GM23338 (cell line): Measurements from ENCODE around the gene CFAP157. TPM values are rescaled to one million over a fixed set of nuclear protein-coding genes. Genes with fewer than 3 reads are reported as not detected.

ENCODE experiments used
- ATAC-seq: fragments of 200-7000 bp; cut with Tn5 transposase; 3 replicates; pipeline ENCODE4 v1.9.1; 2020
- DNase-seq: peaks from one replicate; pipeline ENCODE4 v3.0.0-alpha.2; 2015; ENCODE audit warnings: low spot score
- H2AFZ ChIP-seq: fragments of 200-600 bp; sonication (generic); 2 replicates; pipeline ENCODE4 v1.8.0; 2016; ENCODE audit warnings: antibody characterized with exemption, mild to moderate bottlenecking, moderate library complexity
- H3F3A ChIP-seq: fragments of 200-600 bp; sonication (generic); replicated peaks from 2 replicates; pipeline ENCODE4 v1.8.0; 2017; ENCODE audit warnings: antibody characterized with exemption, mixed run types, low read depth
- H3K27ac ChIP-seq: fragments of 200-600 bp; sonication (generic); 2 replicates; pipeline ENCODE4 v1.6.1; 2016; ENCODE audit warnings: low read depth
- H3K27me3 ChIP-seq: fragments of 200-600 bp; sonication (generic); 2 replicates; pipeline ENCODE4 v1.8.0; 2016; ENCODE audit warnings: mild to moderate bottlenecking, mixed run types, moderate library complexity; ENCODE audit not compliant: insufficient read depth
- H3K36me3 ChIP-seq: fragments of 200-600 bp; sonication (generic); 2 replicates; pipeline ENCODE4 v1.8.0; 2016; ENCODE audit warnings: mild to moderate bottlenecking; ENCODE audit not compliant: insufficient read depth
- H3K4me1 ChIP-seq: fragments of 200-600 bp; sonication (generic); 2 replicates; pipeline ENCODE4 v1.8.0; 2016; ENCODE audit warnings: mild to moderate bottlenecking, moderate library complexity; ENCODE audit not compliant: insufficient read depth
- H3K4me2 ChIP-seq: fragments of 200-600 bp; sonication (generic); 2 replicates; pipeline ENCODE4 v1.7.1; 2017; ENCODE audit warnings: mixed run types
- H3K4me3 ChIP-seq: fragments of 200-600 bp; sonication (generic); 2 replicates; pipeline ENCODE4 v1.6.1; 2016; ENCODE audit warnings: mixed run types
- H3K79me2 ChIP-seq: fragments of 200-600 bp; sonication (generic); replicated peaks from 2 replicates; pipeline ENCODE4 v1.8.0; 2017; ENCODE audit warnings: mild to moderate bottlenecking; ENCODE audit not compliant: insufficient read depth
- H3K9me2 ChIP-seq: fragments of 200-600 bp; sonication (generic); 2 replicates; pipeline ENCODE4 v1.8.0; 2017; ENCODE audit not compliant: insufficient read depth
- H4K20me1 ChIP-seq: fragments of 200-600 bp; sonication (generic); replicated peaks from 2 replicates; pipeline ENCODE4 v1.8.0; 2017; ENCODE audit warnings: mild to moderate bottlenecking; ENCODE audit not compliant: insufficient read depth
- H3K27ac Mint-ChIP-seq: 2 replicates; pipeline ENCODE4 v1.8.0; 2020; ENCODE audit warnings: inconsistent platforms, mild to moderate bottlenecking, moderate library complexity, mixed read lengths
- H3K27me3 Mint-ChIP-seq: 3 replicates; pipeline ENCODE4 v1.8.0; 2022; ENCODE audit warnings: low read depth, mild to moderate bottlenecking, moderate library complexity, mixed read lengths, inconsistent platforms; ENCODE audit not compliant: insufficient read depth, poor library complexity
- H3K36me3 Mint-ChIP-seq: 3 replicates; pipeline ENCODE4 v1.8.0; 2021; ENCODE audit warnings: low read depth, mild to moderate bottlenecking, inconsistent platforms, moderate library complexity, mixed read lengths
- H3K4me1 Mint-ChIP-seq: 3 replicates; pipeline ENCODE4 v1.8.0; 2020; ENCODE audit warnings: mild to moderate bottlenecking, inconsistent platforms, mixed read lengths
- H3K4me3 Mint-ChIP-seq: 3 replicates; pipeline ENCODE4 v1.8.0; 2021; ENCODE audit warnings: moderate library complexity, mild to moderate bottlenecking, inconsistent platforms, mixed read lengths
- H3K9me3 Mint-ChIP-seq: 3 replicates; pipeline ENCODE4 v1.8.0; 2020; ENCODE audit warnings: moderate library complexity, mild to moderate bottlenecking, inconsistent platforms, mixed read lengths
- CREB1 ChIP-seq: fragments of 250-450 bp; sonication (Bioruptor Pico); IDR thresholded peaks from 2 replicates; pipeline ENCODE4 v1.5.0; 2020; ENCODE audit warnings: low read depth, mild to moderate bottlenecking, moderate library complexity
- CTCF ChIP-seq, 2 experiments: fragments of 200-600 bp in 1 of 2; sonication (generic) in 1 of 2; conservative IDR thresholded peaks; 2 replicates each; pipeline versions ENCODE4 v1.5.1 to v1.6.1; 2016 to 2017; ENCODE audit warnings: antibody characterized with exemption in 2 of 2, low read depth in 2 of 2, mild to moderate bottlenecking in 2 of 2, moderate library complexity in 1 of 2
- ETS1 ChIP-seq: IDR thresholded peaks from 2 replicates; pipeline ENCODE4 v1.6.1; 2016; ENCODE audit warnings: antibody characterized with exemption
- EZH2phosphoT487 ChIP-seq: fragments of 200-600 bp; sonication (generic); IDR thresholded peaks from one replicate; pipeline ENCODE4 v1.8.1; 2018; ENCODE audit warnings: antibody characterized with exemption; ENCODE audit not compliant: unreplicated experiment
- JUNB ChIP-seq: IDR thresholded peaks from one replicate; pipeline ENCODE4 v1.6.1; 2016; ENCODE audit warnings: antibody characterized with exemption; ENCODE audit not compliant: unreplicated experiment
- NANOG ChIP-seq: IDR thresholded peaks from 2 replicates; pipeline ENCODE4 v1.6.1; 2016; ENCODE audit warnings: antibody characterized with exemption, borderline replicate concordance
- REST ChIP-seq: IDR thresholded peaks from one replicate; pipeline ENCODE4 v1.6.1; 2018; ENCODE audit warnings: antibody characterized with exemption; ENCODE audit not compliant: unreplicated experiment
- STAT1 ChIP-seq: IDR thresholded peaks from one replicate; pipeline ENCODE4 v1.6.1; 2016; ENCODE audit warnings: antibody characterized with exemption; ENCODE audit not compliant: unreplicated experiment
- ZNF331 ChIP-seq: fragments of 250-450 bp; sonication (Bioruptor Pico); IDR thresholded peaks from 2 replicates; pipeline ENCODE4 v1.5.0; 2020; ENCODE audit warnings: low read depth, mild to moderate bottlenecking, moderate library complexity
- ZNF462 ChIP-seq: fragments of 250-450 bp; sonication (Bioruptor Pico); IDR thresholded peaks from 2 replicates; pipeline ENCODE4 v1.5.0; 2020; ENCODE audit warnings: mild to moderate bottlenecking, moderate library complexity
- polyA plus RNA-seq: library from polyadenylated mRNA; unstranded; fragments of >200 nt; fragmentation: Nextera tagmentation; extraction: Ambion mirVana; gene quantifications from 2 replicates; pipeline ENCODE4 v1.2.1, GENCODE V29; 2016
- total RNA-seq: library from RNA; depleted of rRNA; stranded (reverse); fragments of >200 nt; shearing (Covaris generic); gene quantifications from 2 replicates; pipeline ENCODE4 v1.2.3, GENCODE V29; 2014

The CFAP157 gene
- total and polyA plus RNA-seq, 2 experiments from 2014 or later, result 0.17 to 0.55 TPM

- Histone ChIP-seq H3K4me1 (peaks cover 24% of the 10 kb centered on the region), H3K36me3 (no peaks in the 10 kb centered on the region), H3K79me2 (no peaks in the 10 kb centered on the region), H3K27ac (no peak overlapping the region), H3K27me3 (no peaks in the 10 kb centered on the region), H3K4me3 (no peak overlapping the region), H3K9me2 (no peaks in the 10 kb centered on the region), H3F3A (peaks cover 10% of the 10 kb centered on the region; the same call in 1 of the 2 replicates), H4K20me1 (no peaks in the 10 kb centered on the region), H3K4me2 (no peak overlapping the region), H2AFZ (no peak overlapping the region)
- Mint-ChIP-seq H3K4me3 (no peak overlapping the region; the same call in 2 of the 3 replicates), H3K4me1 (peaks cover 51% of the 10 kb centered on the region), H3K27ac (no peak overlapping the region), H3K9me3 (no peaks in the 10 kb centered on the region), H3K27me3 (peaks cover 23% of the 10 kb centered on the region), H3K36me3 (no peaks in the 10 kb centered on the region; the same call in 2 of the 3 replicates)
- no peak for ATAC-seq
- DNase-seq, result no peak
- no peak for TF ChIP-seq CTCF (conservative IDR thresholded peaks at IDR 0.05; ENCODE audit: low read depth in 2 of 2)
- TF ChIP-seq ETS1, result no peak
- no peak for TF ChIP-seq EZH2phosphoT487
- TF ChIP-seq STAT1, result no peak
- TF ChIP-seq JUNB, result no peak
- TF ChIP-seq CREB1 (CRISPR knock-in tag), result no peak
- TF ChIP-seq REST, result no peak
- no peak for TF ChIP-seq ZNF331 (CRISPR knock-in tag)
- no peak for TF ChIP-seq NANOG
- TF ChIP-seq ZNF462 (CRISPR knock-in tag), result no peak
These were observed 58.6 kb downstream of the CFAP157 start for GRCh38 chr9:127765418-127765817.
